ENCODE results near the gene ARIH2.
A peak's percentile ranks its signal among the peaks of the same experiment; 100 is the strongest.
"Not testable (repeated sequence)": the region's sequence is repeated elsewhere in the genome, so short reads cannot be mapped to it uniquely, and the experiment has no call there.

The ARIH2 gene

DNA sequence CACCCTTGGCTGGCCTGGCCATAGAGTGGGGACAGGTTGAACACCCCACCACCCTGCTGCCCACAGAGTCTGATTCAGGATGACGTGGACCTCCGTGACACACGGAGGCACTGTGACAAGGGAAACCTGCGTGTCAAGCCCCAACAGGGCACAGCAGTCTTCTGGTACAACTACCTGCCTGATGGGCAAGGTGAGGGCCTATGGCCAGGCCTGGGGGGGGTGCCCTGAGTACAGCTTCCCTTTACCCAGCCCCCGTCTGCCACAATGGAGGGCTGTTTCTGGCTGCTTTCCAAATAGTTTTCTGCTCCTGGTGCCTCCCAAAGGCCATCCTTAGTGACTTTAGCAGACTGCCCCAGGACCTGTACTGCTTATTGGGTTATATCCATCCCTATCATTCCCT, 87.4 kb downstream of the ARIH2 start:
- DNase-seq = no peak

GRCh38 chr3:49006408-49007067, 87.9 kb downstream of the ARIH2 start:
- DNase-seq = no peak

- peak; percentile 98 for DNase-seq
Measured at GRCh38 chr3:49007068-49007770, 88.6 kb downstream of the ARIH2 start, which contains the start of gene WDR6. WDR6 (plus strand) TSS chr3:49007391; CDS start chr3:49007432, 41 bp downstream.

GRCh38 chr3:49007771-49008528, 89.3 kb downstream of the ARIH2 start:
- DNase-seq = peak; percentile 93

DNA sequence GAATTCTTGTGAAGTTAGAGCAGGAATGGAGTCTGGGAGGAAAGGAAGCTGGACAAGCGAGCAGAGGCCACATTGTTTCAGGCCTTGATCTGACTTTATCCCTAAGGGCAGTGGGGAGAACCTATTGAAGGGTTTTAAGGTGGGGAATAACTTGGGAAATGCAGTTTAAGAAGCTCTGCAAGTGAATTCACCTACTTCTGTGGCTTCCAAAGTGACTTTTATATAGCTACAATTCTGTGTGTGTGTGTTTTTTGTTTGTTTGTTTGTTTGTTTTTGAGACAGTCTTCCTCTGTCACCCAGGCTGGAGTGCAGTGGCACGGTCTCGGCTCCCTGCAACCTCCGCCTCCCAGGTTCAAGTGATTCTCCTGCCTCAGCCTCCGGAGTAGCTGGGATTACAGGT, 90.0 kb downstream of the ARIH2 start:
- DNase-seq = not testable (repeated sequence)

GRCh38 chr3:49009396-49009795, 90.8 kb downstream of the ARIH2 start:
- DNase-seq = no peak

DNA sequence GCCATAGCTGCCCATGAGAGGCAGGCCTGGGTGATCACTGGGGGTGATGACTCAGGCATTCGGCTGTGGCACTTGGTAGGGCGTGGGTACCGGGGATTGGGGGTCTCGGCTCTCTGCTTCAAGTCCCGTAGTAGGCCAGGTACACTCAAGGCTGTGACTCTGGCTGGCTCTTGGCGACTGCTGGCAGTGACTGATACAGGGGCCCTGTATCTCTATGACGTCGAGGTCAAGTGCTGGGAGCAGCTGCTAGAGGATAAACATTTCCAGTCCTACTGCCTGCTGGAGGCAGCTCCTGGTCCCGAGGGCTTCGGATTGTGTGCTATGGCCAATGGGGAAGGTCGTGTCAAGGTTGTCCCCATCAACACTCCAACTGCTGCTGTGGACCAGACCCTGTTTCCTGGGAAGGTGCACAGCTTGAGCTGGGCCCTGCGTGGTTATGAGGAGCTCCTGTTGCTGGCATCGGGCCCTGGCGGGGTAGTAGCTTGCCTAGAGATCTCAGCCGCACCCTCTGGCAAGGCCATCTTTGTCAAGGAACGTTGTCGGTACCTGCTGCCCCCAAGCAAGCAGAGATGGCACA, 93.9 kb downstream of the ARIH2 start:
- DNase-seq = no peak

DNA sequence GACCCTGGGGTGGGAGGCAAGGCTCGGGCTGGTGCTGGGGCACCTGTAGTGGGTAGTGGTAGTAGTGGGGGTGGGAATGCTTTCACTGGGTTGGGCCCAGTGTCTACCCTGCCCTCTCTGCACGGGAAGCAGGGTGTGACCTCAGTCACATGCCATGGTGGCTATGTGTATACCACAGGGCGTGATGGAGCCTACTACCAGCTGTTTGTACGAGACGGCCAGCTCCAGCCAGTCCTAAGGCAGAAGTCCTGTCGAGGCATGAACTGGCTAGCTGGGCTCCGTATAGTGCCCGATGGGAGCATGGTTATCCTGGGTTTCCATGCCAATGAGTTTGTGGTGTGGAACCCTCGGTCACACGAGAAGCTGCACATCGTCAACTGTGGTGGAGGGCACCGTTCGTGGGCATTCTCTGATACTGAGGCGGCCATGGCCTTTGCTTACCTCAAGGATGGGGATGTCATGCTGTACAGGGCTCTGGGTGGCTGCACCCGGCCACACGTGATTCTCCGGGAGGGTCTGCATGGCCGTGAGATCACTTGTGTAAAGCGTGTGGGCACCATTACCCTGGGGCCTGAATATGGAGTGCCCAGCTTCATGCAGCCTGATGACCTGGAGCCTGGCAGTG, 94.6 kb downstream of the ARIH2 start:
- no peak for DNase-seq

DNA sequence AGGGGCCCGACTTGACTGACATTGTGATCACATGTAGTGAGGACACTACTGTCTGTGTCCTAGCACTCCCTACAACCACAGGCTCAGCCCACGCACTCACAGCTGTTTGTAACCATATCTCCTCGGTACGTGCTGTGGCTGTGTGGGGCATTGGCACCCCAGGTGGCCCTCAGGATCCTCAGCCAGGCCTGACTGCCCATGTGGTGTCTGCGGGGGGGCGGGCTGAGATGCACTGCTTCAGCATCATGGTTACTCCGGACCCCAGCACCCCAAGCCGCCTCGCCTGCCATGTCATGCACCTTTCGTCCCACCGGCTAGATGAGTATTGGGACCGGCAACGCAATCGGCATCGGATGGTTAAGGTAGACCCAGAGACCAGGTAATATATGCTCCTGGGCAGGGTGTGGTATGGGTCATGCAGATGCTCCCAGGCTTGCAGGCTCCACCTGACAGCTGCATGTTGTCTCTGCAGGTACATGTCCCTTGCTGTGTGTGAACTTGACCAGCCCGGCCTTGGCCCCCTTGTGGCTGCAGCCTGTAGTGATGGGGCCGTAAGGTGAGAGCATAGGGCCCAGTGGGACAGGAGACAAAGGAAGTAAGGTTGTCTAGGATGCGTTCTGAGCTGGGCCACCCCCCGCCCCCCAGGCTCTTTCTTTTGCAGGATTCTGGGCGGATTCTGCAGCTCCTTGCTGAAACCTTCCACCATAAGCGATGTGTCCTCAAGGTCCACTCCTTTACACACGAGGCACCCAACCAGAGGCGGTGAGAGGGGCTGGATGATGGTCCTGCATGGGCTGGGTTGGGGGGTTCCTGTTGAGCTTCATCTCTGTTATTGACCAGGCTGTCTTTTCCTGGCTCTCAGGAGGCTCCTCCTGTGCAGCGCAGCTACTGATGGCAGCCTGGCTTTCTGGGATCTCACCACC, 95.4 kb downstream of the ARIH2 start:
- DNase-seq = peak; percentile 66

DNA sequence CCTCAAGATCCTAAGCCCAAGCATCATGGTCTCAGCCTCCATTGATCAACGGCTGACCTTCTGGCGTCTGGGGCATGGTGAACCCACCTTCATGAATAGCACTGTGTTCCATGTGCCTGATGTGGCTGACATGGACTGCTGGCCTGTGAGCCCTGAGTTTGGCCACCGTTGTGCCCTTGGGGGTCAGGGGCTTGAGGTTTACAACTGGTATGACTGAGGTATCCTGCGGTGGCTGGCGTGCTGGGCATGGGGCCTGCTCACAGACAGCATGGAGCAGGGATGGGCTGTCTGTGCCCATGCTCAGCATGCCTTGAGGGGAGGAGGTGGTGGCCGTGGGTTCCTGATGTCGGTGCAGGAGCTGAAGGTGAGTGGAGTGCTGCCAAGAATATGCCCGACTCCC, 96.4 kb downstream of the ARIH2 start:
- no peak for DNase-seq

DNA sequence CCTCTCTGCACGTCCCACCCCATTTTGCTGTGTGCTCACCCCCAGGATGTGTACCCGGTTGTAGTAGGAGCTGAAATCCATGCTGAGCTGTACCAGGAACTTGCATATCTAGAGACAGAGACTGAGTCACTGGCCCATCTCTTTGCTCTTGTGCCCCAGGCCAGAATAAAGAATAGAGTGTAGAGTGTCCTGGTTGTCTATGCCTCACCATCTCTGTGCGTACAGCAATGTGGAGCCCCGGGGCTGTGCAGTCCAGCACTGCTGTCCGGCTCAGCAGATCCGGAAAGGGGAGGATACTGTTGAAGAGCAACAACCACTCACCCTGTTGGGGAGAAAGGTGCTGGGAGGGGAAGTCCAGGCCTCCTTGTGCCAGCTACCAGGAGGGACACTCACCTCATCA, 97.1 kb downstream of the ARIH2 start:
- DNase-seq = no peak

- DNase-seq = no peak
Measured at GRCh38 chr3:49016414-49017228, 98.0 kb downstream of the ARIH2 start.

DNA sequence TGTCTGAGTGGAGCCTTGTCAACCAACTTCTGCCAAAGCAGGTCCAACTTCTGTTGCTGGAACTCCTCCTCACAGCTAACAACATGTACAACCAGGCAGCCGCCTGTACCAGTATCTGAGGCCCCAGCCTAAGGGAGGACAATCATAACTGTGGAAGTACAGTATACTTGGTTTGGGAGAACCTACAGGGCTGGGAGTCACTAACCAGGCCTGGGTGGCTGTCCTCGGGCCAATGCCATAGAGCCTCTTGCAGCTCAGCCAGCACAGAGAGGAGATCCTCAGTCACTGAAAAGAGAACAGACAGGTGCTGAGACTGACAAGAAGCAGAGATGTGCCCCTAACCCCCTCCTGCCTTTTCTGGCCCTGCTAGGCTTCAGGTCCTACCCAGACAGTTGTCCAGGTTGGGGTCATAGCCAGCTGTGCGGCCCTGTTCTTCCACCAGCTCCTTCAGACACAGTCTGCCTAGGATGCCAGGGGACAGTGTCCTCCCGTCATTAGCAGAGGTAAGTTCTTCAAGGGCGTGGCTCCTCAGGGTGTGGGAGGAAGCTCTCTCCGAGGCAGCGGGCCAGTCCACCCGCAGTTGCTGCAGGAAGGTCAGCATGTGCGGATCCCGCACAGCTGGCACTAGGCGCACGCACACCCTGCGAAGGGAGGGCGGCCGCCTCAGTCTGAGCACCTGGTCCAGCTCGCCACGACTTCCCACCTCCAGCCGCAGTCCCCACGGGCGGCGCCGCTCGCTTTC, 98.8 kb downstream of the ARIH2 start:
- no peak for DNase-seq

GRCh38 chr3:49017971-49018706, 99.5 kb downstream of the ARIH2 start, which contains the start of gene DALRD3:
DALRD3 (minus strand) TSS chr3:49018580; CDS start chr3:49018564, 16 bp downstream.
- DNase-seq = peak; percentile 72

DNA sequence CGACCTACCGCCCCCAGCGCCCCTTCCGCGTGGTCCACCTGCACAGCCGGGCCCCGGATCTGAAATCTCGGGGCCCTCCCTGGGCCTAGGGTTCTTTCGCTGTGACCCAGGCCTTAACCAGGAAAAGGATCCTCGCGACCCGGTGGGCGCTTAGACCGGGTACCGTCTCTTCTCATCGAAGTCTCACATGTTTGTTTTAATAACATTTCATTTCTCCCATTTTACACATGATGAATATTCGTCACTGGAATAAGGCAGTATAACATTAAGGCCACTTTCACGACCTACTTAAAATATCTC, 100.0 kb downstream of the ARIH2 start:
- DNase-seq = no peak

- no peak for DNase-seq
Measured at GRCh38 chr3:49019941-49020329, 101.3 kb downstream of the ARIH2 start.

DNA sequence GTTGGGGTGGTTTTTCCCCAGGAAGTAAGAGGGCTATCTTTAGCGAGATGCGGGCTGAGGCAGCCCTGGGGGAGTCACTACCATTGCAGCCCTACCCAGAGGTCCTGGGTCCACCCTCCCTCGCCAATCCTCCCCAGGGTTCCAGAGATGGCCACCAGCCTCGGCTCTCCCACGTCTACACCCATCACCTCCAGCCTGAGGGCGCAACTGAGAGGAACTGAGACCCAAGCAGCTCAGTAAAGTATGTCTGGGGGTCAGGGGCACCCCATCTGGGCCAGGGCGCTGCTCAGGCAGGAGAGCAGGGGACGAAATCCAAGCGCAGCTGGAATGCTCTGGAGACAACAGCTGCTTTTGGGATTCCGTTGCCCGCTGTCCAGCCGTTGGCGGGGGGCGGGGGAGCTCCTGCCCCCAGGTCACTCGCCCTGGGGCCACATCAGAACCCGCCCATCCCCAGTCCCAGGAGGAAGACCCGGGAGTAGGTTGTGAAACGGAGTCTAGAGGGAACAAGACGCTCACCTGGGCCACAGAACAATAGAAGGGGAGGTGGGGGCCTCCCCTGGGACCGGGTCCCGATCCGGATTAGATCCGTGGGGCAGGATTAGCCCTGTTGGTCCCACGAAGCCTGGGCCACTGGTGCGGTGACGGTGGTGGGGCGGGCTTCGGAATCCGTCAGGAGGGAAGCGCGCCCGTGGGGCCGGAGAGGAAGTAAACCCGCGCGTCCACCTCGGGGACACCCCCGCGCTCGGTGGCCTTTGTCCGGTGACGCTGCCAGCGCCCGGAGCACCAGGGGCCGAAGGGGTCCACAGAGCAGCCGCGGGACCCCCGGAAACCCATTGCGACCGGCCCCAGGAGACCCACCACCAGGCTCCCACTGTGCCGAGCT, 101.9 kb downstream of the ARIH2 start:
- DNase-seq = peak; percentile 39

- DNase-seq = peak; percentile 99
Measured at GRCh38 chr3:49021213-49021812, 102.7 kb downstream of the ARIH2 start.

Measured in CD4-positive, alpha-beta T cell treated with Interleukin-10 for 1 hour (primary cell).